Endothelial cell of umbilical vein (primary cell): ENCODE results near the gene PAX5. TPM values are rescaled to one million over a fixed set of nuclear protein-coding genes. Genes with fewer than 3 reads are reported as not detected.

Experiments
- BruUV-seq: library from RNA; stranded (reverse); fragments of 400-500 nt; replicated peaks from 2 replicates; lab custom pipeline; 2021; lab: Mats Ljungman, UMichigan
- CTCF ChIA-PET: fragments of 300-600, 350-600 bp; sonication (Branson Sonifier 250); formaldehyde crosslinking; loops from one replicate; lab custom pipeline; 2021; ENCODE audit warnings: antibody characterized with exemption, inconsistent platforms; lab: Charles Lee
- POLR2A ChIA-PET: fragments of 300-600, 350-600 bp; sonication (Branson Sonifier 250); formaldehyde crosslinking; loops from one replicate; lab custom pipeline; 2021; ENCODE audit warnings: antibody characterized with exemption, inconsistent platforms; lab: Charles Lee
- DNase-seq: peaks from one replicate; pipeline ENCODE4 v3.0.0-alpha.2; 2011; ENCODE audit warnings: low read depth, low spot score
- FAIRE-seq: peaks from 2 replicates; lab custom pipeline; 2011; peaks lifted over from hg19 to GRCh38; lab: Jason Lieb, UNC
- H2AFZ ChIP-seq: 2 replicates; pipeline ENCODE4 v1.6.0; 2012; ENCODE audit warnings: low read depth, low read length, control low read depth, inconsistent platforms
- H3K27ac ChIP-seq: 2 replicates; pipeline ENCODE4 v1.5.1; 2011; ENCODE audit warnings: low read depth, mild to moderate bottlenecking, control low read depth, low read length, moderate library complexity; ENCODE audit not compliant: insufficient read depth
- H3K27me3 ChIP-seq, 2 experiments: 2 replicates each; pipeline versions ENCODE4 v1.6.0 to v1.6.1; 2011; ENCODE audit warnings: low read length in 2 of 2, mixed read lengths in 1 of 2; ENCODE audit not compliant: control insufficient read depth in 2 of 2, insufficient read depth in 2 of 2
- H3K36me3 ChIP-seq, 2 experiments: 2 replicates in 1 of 2; 3 replicates in 1 of 2; pipeline ENCODE4 v1.5.1; 2011; ENCODE audit warnings: low read length in 2 of 2, mild to moderate bottlenecking in 1 of 2, moderate library complexity in 1 of 2; ENCODE audit not compliant: control insufficient read depth in 2 of 2, insufficient read depth in 2 of 2; ENCODE audit errors: extremely low read depth in 1 of 2
- H3K4me1 ChIP-seq: 3 replicates; pipeline ENCODE4 v1.5.1; 2011; ENCODE audit warnings: mild to moderate bottlenecking, low read length; ENCODE audit not compliant: control insufficient read depth, insufficient read depth; ENCODE audit errors: extremely low read depth
- H3K4me2 ChIP-seq: 2 replicates; pipeline ENCODE4 v1.6.1; 2011; ENCODE audit warnings: low read length, control low read depth, mixed read lengths; ENCODE audit not compliant: insufficient read depth
- H3K4me3 ChIP-seq, 3 experiments: fragments of 200-600 bp in 1 of 3; sonication (generic), shearing (Covaris generic) in 1 of 3; replicated peaks in 1 of 3; 2 replicates each; pipeline ENCODE4 v1.5.1; 2011 to 2016; ENCODE audit warnings: control low read depth in 3 of 3, low read length in 3 of 3, mild to moderate bottlenecking in 2 of 3, inconsistent platforms in 1 of 3, low read depth in 1 of 3, moderate library complexity in 1 of 3; ENCODE audit not compliant: insufficient read depth in 1 of 3
- H3K79me2 ChIP-seq: 2 replicates; pipeline ENCODE4 v1.6.0; 2012; ENCODE audit warnings: low read length, inconsistent platforms; ENCODE audit not compliant: control insufficient read depth, insufficient read depth
- H3K9ac ChIP-seq: replicated peaks from 2 replicates; pipeline ENCODE3; 2011; ENCODE audit warnings: low read length, control low read depth; ENCODE audit not compliant: insufficient read depth; ENCODE audit errors: extremely low read depth
- H3K9me1 ChIP-seq: replicated peaks from 3 replicates; pipeline ENCODE4 v1.6.0; 2011; ENCODE audit warnings: mild to moderate bottlenecking, low read length; ENCODE audit not compliant: control insufficient read depth, insufficient read depth; ENCODE audit errors: extremely low read depth
- H3K9me3 ChIP-seq: replicated peaks from 2 replicates; pipeline ENCODE4 v1.5.1; 2012; ENCODE audit warnings: low read length, inconsistent platforms; ENCODE audit not compliant: control insufficient read depth, insufficient read depth
- H4K20me1 ChIP-seq: replicated peaks from 2 replicates; pipeline ENCODE3; 2011; ENCODE audit warnings: mild to moderate bottlenecking, low read length; ENCODE audit not compliant: control insufficient read depth, insufficient read depth; ENCODE audit errors: extremely low read depth
- EZH2 ChIP-seq: IDR thresholded peaks from 2 replicates; pipeline ENCODE4 v1.6.1; 2012; ENCODE audit warnings: borderline replicate concordance, low read depth, mild to moderate bottlenecking, moderate library complexity, low read length, inconsistent platforms; ENCODE audit not compliant: severe bottlenecking
- GATA2 ChIP-seq: IDR thresholded peaks from 2 replicates; pipeline ENCODE4 v1.7.0; 2011; ENCODE audit warnings: low read depth, mild to moderate bottlenecking, moderate library complexity, mixed read lengths, low read length; ENCODE audit not compliant: insufficient read length, insufficient read depth
- POLR2A ChIP-seq: IDR thresholded peaks from 2 replicates; pipeline ENCODE4 v1.6.1; 2012; ENCODE audit warnings: low read depth, mild to moderate bottlenecking, control low read depth, low read length
- dilution Hi-C: fragments of 300-500 bp; cut with MboI; formaldehyde crosslinking; loops from one replicate; pipeline ENCODE4 v1.15.0; 2019; ENCODE audit warnings: low sequenced_read_pairs; ENCODE audit not compliant: extremely low pct_ligation_motif_present
- intact Hi-C: fragments of 100-400 bp; cut with micrococcal nuclease; formaldehyde crosslinking; loops from one replicate; pipeline ENCODE4 v1.10.0; 2022
- polyA plus RNA-seq, 4 experiments: library from polyadenylated mRNA; depleted of rRNA in 3 of 4; stranded (reverse) in 3 of 4; unstranded in 1 of 4; fragments of >200 nt; gene quantifications; 2 replicates each; pipeline versions ENCODE4 v1.2.1 to v1.2.3, GENCODE V29; 2011 to 2012; ENCODE audit warnings: missing spikeins in 1 of 4
- total RNA-seq: library from RNA; stranded (reverse); gene quantifications from 2 replicates; pipeline ENCODE4 v1.2.3, GENCODE V29; 2021
- TF ChIP-seq, protein P1 (sequence below): IDR thresholded peaks from 2 replicates; pipeline ENCODE4 v1.6.1; 2011; ENCODE audit not compliant: insufficient read depth, insufficient read length

Gene PAX5
- total and polyA plus RNA-seq, 2 donors (not counting 3 experiments of a cell fraction or from before 2014, with no cell fraction given): not detected

DNA sequence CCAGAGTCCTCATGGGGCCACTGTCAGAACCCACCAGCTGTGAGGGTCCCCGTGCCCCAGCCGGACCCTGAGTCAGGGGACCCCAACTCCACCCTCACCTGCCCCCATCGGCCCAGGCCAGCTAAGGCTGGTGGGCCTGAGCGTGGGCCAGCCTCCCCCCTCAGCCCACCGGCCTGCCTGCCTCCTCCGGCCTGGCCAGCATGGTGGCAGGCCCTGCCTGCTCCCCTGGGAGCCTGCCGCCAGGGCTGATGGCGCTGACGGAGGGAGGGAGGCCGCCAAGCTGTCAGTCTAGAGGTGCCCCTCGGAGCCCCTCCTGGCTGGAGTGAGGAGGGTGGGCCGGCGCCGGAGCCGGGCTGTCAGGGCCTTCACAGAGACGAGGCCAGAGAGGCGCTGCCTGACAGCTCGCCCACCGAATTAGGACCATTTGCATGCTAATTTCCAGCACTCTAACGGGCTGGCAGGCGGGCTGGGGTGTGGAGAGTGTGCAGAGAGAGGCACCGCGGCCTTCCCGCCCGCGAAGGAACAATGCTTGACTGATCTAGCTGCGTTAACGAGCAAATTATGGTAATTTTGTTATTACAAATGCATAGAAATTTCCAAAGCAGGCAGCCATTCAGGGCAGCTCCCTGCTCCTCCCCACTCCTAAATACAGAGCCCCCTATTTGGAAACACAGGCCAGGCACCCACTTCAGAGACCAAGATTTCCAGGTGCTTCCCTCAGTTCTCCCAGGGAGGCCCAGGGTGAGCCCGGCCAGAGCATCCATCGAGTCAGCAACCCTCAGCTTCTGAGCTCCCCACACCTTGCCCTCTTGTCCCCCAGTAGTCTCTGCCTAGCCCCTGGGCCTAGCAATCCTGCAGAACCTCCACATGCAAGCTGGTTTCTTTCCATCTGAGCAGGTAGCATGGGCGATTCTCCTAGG is 169.3 kb downstream of the PAX5 start:
- no TSS peak for BruUV-seq
- CTCF ChIA-PET: interaction anchor here (7.1 kb wide), 1 partner anchor 9 kb away, joined by 52 read pairs; no protein-coding TSS in a partner anchor

More for the DNA sequence above, 169.3 kb downstream of the PAX5 start:
- Histone ChIP-seq H3K4me2 (no peak overlapping the region), H3K27me3 (peaks cover 22 to 23% of the 10 kb centered on the region in 2 experiments), H3K9me3 (no peaks in the 10 kb centered on the region), H3K9ac (no peak overlapping the region), H3K9me1 (no peaks in the 10 kb centered on the region), H4K20me1 (no peaks in the 10 kb centered on the region), H3K4me1 (no peaks in the 10 kb centered on the region), H2AFZ (no peak overlapping the region), H3K27ac (no peak overlapping the region), H3K36me3 (no peaks in the 10 kb centered on the region), H3K4me3 (no peak overlapping the region), H3K79me2 (no peaks in the 10 kb centered on the region)
- intact Hi-C loops: loop anchor here (10.0 kb wide), 1 partner anchor 230 kb away; no protein-coding TSS in a partner anchor
- DNase-seq (no peak), FAIRE-seq (no peak)
- TF ChIP-seq GATA2 (no peak), EZH2 (peak; percentile 19), POLR2A (no peak)
- TF ChIP-seq, protein P1, sequence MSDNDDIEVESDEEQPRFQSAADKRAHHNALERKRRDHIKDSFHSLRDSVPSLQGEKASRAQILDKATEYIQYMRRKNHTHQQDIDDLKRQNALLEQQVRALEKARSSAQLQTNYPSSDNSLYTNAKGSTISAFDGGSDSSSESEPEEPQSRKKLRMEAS: no peak
- dilution Hi-C loops: no loop called here
- POLR2A ChIA-PET: no interaction called here
